GM11168 (cell line): ENCODE results near the gene ABCD1.
"Not testable (repeated sequence)": the region's sequence is repeated elsewhere in the genome, so short reads cannot be mapped to it uniquely, and the experiment has no call there.

Experiments used
- in situ Hi-C: fragments of 300-500 bp; cut with MboI; formaldehyde crosslinking; loops from one replicate; pipeline ENCODE4 v1.12.0; 2022; ENCODE audit warnings: low sequenced_read_pairs; ENCODE audit not compliant: unreplicated experiment

ABCD1 gene

DNA sequence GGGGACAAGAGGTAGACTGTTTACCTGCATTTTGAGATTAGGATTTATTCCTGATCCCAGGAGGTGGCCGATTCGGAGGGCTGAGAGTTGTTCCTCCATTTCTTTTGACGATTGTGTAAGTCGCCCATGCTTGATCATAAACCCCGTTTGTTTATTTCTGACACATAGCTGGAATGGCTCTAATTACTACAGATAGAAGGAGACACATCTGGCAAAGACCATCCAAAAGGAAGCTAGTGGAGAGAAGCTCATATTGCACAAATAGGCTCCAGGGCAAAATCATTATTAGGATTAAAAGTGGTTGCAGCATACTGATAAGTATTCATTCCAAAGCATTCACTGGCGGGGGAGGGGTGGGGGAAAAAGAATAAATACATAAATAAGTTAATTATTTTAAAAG is 22.3 kb downstream of the ABCD1 start:
- in situ Hi-C loops, result not testable (repeated sequence)

DNA sequence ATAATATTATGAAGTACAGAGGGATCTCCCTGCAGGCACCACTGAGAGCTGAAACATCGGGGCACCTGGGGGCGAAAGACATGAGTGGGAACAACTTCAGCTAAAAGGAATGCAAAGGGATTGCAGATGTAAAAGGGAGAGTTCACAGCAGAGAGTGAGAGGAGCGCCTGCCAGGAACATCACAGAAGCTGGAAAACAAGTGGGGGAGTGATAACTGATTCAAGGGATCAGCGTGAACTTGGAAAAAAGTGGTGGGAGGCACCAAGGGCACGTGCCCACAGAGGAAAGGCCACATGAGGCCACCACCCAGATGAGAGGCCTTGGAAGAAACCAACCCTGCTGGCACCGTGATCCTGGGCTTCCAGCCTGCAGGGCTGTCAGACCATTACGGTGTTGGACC is 24.4 kb downstream of the ABCD1 start:
- in situ Hi-C loops, result not testable (repeated sequence)

DNA sequence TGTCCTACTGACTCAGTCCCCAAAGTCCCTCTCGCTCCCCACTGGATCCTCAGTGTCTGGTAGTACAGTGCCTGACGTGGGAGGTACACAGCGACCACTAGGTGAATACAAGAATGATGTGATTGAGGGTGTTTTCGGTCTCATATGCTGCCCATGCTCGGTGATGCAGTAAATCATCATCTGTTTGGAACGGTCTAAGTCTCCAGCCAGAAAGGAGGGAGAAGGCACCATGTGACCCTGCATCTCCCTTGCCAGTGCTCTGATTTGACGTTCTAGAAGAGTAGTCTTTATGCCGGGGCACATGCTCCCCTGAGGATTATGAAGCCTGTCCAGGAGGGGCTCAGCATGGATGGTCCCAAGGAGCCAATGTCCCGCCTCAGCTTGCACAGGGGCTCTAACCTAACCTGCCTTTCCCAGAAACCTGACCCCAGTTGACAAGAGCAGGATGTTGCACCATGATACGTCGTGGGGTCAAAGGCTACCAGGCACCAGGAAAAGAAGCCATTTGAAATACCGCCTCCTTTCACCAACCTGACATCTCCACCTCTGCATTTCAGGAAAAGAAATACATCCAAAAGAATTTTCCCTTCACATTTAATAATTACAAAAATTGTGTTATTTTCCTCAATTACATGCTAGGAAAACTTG is 25.6 kb downstream of the ABCD1 start:
- in situ Hi-C loops, result no loop called here

DNA sequence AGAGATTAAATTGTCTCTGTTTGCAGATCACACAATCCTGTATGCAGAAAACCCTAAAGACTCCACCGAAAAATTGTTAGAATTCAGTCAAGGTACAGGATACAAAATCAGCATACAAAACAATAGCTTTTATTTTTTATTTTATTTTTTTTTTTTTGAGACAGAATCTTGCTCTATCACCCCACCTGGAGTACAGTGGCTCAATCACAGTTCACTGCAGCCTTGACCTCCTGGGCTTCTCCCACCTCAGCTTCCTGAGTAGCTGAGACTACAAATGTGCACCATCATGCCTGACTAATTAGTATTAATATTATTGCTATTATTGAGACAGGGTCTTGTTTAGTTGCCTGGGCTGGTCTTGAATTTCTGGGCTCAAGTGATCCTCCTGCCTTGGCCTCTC is 30.5 kb downstream of the ABCD1 start:
- in situ Hi-C loops, result no loop called here

DNA sequence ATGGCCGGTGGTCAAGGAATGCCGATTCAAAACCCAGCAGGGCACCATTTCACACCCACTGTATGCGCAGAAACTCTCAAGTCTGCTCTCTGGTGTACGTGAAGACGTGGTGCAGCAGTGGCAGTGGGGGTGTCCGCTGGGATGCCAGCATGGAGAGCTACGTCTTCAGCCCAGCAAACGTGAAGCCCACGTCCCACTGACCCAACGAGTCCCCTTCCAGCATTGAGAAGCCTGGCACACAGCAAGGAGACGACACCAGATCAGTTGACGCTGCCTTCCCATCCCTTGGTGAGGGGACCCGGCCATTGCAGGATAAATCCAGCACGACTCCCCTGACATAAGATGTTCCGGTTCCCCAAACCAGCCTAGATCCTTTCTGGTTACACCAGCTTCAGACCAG is 37.2 kb downstream of the ABCD1 start:
- in situ Hi-C loops, result no loop called here

DNA sequence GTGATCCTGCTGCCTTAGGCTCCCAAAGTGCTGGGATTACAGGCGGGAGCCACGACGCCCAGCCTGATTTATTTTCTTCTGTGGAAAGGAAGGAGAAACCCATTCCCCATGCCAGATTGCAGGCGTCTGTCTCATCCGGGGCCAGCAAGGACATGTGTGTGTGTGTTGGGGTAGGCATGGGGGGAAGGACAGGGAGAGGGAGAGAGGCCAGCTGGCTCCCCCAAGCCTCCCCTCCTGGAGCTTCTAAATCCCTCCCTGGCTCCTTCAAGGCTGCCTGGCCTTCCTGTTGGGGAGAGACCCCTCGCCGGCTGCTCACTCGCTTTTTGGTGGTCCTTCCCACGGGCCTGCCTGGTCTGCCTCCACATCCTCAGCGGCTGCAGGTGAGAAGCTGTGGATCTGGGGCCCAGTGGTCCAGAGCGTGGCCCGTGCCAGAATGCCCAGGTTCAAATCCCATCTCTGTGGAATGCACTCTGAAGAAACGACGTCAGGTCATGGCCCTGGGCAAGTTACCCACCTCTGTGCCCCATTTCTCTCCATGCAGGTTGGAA is 38.0 kb downstream of the ABCD1 start:
- in situ Hi-C loops, result no loop called here

DNA sequence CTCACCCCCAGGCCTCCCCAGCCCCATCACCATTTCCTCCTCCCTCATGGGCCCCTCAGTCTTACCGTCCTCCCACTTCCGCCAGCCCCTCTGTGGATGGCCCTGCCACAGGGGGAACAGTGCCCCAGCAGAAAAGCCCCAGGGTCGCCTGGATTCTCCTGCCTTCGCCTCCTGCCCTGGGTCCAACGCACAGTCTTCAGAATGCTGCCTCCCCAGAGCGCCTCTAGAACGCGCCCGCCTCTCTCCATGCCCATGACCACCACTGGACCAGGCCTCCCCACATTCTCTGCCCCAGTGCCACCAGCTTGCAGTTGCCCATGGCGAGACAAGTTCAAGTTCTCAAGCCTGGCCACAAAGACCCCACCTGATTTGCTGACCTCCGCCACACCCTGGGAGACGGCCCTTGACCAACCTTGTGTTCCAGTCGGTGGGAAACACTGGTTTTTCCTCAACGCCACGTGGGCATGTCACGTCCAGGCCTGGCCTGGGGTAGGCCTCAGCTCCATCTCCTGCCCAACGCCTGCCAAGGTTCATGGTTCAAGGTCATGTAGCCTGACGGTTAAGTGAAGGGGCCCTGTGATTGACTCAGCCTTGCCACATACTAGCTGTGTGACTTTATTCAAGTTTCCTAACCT is 38.8 kb downstream of the ABCD1 start:
- in situ Hi-C loops, result no loop called here

DNA sequence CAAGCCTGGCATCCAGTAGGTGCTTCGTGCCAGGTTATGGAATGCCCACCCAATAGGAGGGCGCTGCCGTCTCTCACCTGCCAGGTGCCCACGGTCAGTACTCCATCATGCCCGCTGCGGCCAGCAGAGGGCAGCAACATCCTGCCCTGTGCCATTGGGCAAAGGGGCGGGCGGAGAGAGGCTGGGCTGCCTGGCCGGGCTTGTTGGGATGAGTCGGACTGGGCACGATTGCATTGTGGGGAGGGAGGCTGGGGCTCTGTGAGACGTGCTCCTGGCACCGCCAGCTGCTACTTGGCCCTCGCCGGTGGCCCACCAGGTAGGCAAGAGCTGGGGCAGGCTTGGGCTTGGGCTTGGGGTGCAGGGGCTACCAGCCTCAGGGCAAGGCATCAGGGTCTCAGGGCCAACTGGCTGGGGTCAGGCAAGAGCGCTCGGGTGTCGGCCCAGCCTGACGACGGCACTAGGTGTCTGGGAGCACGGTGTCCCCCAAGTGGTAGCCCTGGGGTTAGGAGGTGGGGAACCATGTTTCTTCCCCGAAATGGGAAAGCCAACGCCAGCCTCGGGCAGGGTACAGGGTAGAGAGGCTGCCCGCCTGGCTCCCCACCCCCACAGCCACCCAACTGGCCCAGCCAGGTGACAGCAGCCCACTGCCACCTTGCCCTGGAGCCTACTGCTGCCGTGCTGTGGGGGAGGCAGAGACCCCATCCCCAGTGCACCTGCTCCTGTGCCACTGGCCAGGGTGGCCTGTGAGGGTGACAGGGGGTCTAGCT is 39.5 kb downstream of the ABCD1 start, which contains the start of gene PLXNB3:
PLXNB3 (plus strand) TSS at position 261 of the 767 bp plus-strand sequence. CDS start 1,287 bp downstream, outside the sequence.
- in situ Hi-C loops, result no loop called here

DNA sequence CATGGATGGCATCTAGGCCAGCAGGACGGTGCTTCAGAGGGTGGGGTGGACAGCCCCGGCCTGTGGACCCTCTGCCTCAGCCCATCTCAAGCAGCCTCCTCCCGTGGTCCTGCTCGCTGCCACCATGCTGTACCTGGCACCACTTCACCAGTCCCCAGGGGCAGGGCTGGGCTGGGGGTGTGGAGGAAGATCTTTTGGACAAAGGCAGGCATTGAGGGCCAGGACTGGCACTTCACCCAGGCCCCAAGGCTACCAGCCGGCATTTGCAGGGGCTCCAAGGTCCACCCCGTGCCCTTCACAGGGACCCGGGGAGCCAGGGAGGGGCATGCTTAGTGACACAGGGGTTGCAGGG is 40.1 kb downstream of the ABCD1 start:
- in situ Hi-C loops, result no loop called here

DNA sequence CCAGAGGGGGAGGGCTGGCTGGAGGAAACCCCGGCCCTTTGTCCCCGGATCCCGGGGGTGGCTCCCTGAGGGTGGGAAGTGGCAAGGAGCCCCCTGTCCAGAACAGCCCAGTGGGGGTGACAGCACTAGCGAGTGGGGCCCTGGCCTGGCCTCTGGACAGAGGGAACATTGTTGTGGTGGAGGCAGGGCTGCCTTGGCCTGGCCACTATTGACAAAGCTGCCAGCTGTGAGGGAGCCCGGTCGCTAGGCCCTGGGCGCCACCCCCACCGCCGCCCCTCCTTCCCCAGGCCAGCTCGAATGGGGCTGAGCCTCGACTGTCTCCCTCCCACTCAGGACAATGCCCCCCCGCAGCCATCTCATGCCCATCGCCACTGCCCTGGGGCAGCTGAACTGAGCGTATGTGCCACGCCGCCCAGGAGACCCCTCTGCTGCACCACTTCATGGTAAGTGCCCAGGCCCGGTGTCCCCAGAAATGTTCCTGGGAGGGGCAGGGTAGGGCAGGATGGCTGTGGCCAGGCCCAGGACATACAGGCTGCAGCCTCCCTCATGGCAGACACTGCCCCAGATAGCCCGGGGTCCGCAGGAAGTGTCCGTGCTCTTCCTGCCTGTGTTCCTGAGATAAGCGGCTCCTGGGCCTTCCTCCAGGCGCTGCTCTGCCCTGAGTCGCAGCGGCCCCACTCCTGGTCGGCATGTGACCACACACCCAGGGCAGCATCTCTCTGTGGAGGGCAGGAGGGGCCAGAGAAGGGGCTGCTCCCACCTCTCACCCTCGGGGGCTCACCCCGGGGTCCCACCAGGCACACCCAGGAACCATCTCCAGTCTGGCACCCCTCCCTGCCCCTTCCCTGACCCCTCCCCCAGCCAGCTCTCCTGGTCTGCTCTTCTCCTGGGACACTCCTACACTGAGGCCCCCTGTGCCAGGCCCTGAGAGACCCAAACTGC is 40.8 kb downstream of the ABCD1 start:
- in situ Hi-C loops, result no loop called here

DNA sequence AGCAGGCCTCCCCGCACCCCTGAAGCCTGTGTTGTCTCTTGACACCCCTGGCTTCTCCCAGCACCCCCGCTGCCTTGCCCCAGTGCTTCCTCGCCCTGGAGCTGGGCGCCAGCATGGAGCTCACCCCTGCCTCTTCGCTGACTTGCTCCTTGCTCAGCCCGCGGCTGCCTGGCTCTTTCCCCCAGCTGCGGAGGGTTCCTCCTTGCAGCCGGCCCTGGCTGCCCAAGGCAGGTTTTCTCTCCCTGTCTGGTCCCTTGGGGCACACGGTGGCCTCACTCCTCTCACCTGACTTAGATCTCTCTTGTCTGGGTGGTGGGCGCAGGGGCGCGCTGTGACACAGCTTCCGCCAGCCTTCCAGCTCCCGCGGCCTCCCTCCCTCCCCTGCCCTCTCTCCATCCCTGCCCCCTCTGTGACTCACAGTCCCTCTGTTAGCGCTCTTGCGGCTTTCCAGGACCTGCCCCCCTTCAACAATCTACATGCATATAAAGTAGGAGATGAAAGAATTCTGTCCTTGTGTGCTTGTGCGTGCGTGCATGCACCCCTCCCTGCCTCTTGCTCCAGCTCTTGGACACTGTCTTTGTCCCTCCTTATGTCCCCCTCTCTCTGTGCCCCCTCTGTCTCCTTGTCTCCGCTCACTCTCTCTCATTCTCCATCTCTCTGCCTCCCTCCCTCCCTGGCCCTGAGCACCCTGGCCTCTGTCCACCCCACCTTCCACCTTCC is 41.6 kb downstream of the ABCD1 start:
- in situ Hi-C loops, result no loop called here

DNA sequence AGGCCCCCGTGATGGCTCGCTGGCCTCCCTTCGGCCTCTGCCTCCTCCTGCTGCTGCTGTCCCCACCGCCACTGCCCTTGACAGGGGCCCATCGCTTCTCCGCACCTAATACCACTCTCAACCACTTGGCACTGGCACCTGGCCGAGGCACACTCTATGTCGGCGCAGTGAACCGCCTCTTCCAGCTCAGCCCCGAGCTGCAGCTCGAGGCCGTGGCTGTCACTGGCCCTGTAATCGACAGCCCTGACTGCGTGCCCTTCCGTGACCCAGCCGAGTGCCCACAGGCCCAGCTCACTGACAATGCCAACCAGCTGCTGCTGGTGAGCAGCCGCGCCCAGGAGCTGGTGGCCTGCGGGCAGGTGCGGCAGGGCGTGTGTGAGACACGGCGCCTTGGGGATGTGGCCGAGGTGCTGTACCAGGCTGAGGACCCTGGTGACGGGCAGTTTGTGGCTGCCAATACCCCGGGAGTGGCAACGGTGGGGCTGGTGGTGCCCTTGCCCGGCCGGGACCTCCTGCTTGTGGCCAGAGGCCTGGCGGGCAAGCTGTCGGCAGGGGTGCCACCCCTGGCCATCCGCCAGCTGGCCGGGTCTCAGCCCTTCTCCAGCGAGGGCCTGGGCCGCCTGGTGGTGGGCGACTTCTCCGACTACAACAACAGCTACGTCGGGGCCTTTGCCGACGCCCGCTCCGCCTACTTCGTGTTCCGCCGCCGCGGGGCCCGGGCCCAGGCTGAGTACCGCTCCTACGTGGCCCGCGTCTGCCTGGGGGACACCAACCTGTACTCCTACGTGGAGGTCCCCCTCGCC is 42.4 kb downstream of the ABCD1 start:
- in situ Hi-C loops, result no loop called here

DNA sequence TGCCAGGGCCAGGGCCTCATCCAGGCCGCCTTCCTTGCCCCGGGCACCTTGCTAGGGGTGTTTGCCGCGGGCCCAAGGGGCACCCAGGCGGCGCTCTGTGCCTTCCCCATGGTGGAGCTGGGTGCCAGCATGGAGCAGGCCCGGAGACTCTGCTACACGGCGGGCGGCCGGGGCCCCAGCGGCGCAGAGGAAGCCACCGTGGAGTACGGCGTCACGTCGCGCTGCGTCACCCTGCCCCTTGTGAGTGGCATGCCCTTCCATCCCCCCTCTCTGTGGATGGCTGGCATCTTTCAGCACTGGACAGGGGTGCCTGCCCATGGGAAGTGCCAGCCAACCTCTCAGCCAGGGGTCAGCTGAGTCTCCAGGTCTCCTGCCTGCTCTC is 43.0 kb downstream of the ABCD1 start:
- in situ Hi-C loops, result no loop called here

DNA sequence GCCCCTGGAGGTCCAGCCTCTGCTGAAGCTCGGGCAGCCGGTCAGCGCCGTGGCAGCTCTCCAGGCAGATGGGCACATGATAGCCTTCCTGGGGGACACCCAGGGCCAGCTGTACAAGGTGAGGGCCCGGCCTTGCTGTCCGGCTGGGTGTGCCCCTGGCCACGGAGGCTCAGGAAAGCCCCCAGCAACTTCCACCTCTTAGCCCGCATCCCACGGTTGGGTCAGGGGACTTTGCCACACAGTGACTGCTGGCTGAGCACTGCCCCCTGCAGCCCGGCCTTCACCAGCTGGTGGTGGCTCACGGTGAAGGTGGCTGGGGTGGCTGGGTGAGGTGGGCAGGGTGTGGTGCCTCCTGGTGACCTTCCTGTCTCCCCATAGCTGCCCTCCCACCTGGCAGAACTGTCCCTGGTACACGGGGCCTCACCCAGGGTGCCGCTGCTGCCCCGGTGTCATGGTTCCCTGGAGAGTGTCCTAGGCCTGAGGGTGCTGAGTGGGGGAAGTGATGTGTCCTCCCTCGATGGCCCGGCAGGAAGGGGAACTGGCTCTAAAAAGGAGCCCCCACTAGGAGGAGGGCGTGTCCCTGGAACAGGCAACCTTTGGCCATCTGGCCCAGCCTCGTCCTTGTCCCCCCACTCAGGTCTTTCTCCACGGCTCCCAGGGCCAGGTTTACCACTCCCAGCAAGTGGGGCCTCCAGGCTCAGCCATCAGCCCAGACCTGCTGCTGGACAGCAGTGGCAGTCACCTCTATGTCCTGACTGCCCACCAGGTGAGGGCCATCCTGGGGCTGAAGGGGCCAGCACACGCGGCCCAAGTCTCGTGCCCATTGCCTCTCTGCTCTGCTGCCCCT is 43.9 kb downstream of the ABCD1 start:
- in situ Hi-C loops, result no loop called here

DNA sequence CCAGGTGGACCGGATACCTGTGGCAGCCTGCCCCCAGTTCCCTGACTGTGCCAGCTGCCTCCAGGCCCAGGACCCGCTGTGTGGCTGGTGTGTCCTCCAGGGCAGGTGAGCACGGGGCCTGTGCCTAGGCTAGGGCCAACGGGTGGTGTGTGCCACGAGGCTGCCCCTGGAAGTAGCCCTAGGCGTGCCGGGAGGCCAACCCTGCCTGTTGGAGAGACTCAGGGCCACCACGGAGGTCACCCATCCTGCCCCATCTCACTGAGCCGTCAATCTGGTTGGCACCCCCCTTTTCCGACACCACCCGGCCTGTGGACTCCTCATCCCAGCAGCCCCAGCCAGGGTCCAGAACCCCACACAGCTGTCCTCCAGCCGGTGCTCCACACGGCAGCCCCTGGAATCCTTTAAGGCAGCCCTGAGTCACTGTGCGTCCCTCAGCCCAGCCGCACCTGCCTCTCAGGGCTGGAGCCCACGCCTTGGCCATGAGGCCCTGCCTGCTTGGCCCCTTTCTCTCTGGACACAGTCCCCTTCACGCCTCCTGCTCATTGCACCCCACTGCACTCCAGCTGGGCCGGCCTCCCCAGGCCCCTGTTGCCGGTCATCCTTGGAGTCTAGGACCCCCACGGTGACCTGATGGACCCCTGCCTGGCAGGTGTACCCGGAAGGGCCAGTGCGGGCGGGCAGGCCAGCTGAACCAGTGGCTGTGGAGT is 44.7 kb downstream of the ABCD1 start:
- in situ Hi-C loops, result no loop called here

DNA sequence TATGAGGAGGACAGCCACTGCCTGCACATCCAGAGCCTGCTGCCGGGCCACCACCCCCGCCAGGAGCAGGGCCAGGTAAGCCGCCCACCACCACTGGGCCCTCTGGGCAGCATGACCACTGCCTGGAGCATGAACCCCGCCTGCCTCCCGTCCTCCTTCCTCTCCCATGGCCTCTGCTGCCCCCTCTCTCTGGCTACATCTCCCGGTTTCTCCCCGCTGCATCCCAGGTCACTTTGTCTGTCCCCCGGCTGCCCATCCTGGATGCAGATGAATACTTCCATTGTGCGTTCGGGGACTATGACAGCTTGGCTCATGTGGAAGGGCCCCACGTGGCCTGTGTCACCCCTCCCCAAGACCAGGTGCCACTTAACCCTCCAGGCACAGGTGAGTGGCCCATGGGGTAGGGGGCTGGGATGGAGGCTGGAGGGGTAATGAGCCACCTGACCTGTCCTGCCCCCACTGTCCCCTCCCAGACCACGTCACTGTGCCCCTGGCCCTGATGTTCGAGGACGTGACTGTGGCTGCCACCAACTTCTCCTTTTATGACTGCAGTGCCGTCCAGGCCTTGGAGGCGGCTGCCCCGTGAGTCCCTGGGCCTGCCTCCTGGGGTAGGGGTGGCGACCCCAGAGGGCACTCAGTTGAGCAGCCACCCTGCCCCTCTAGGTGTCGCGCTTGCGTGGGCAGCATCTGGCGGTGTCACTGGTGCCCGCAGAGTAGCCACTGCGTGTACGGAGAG is 45.4 kb downstream of the ABCD1 start:
- in situ Hi-C loops, result no loop called here
